T-helper 2 cell treated with Interferon-gamma antibody and Interleukin-4, amounts not matched to agents 5 μg/mL and 100 μg/mL, for 36 hours (primary cell): ENCODE measurements around the gene CPLANE2.
"Not testable (repeated sequence)": the region's sequence is repeated elsewhere in the genome, so short reads cannot be mapped to it uniquely, and the experiment has no call there.

Experiments
- DNase-seq: peaks from one replicate; pipeline ENCODE4 v3.0.0; 2021; ENCODE audit warnings: low spot score
- H3K27ac Mint-ChIP-seq: one replicate; pipeline ENCODE4 v1.8.0; 2021; ENCODE audit warnings: mild to moderate bottlenecking, mixed read lengths
- H3K27me3 Mint-ChIP-seq: one replicate; pipeline ENCODE4 v1.8.0; 2021; ENCODE audit warnings: low read depth, mixed read lengths
- H3K36me3 Mint-ChIP-seq: one replicate; pipeline ENCODE4 v1.8.0; 2021; ENCODE audit warnings: low read depth, mixed read lengths
- H3K4me1 Mint-ChIP-seq: one replicate; pipeline ENCODE4 v1.8.0; 2021; ENCODE audit warnings: low read depth, mixed read lengths
- H3K4me3 Mint-ChIP-seq: one replicate; pipeline ENCODE4 v1.8.0; 2022; ENCODE audit warnings: mild to moderate bottlenecking, moderate library complexity, mixed read lengths
- H3K9me3 Mint-ChIP-seq: one replicate; pipeline ENCODE4 v1.8.0; 2021; ENCODE audit warnings: mixed read lengths

CPLANE2 gene

GRCh38 chr1:16229976-16230740 lies 6.8 kb downstream of the CPLANE2 start:
- peaks cover 31% of the 10 kb centered on the region for H3K27me3 Mint-ChIP-seq
- H3K4me1 Mint-ChIP-seq, result peaks cover 2% of the 10 kb centered on the region
- H3K27ac Mint-ChIP-seq, result no peak overlapping the region
- no peaks in the 10 kb centered on the region for H3K36me3 Mint-ChIP-seq
- DNase-seq, result no peak
- H3K9me3 Mint-ChIP-seq, result no peaks in the 10 kb centered on the region
- no peak overlapping the region for H3K4me3 Mint-ChIP-seq

- Mint-ChIP-seq H3K27ac (no peak overlapping the region), H3K27me3 (peaks cover 38% of the 10 kb centered on the region), H3K9me3 (no peaks in the 10 kb centered on the region), H3K4me3 (no peak overlapping the region), H3K4me1 (peaks cover 2% of the 10 kb centered on the region), H3K36me3 (no peaks in the 10 kb centered on the region)
- DNase-seq, result no peak
Observed at GRCh38 chr1:16226490-16227179, 10.3 kb downstream of the CPLANE2 start.

- Mint-ChIP-seq H3K9me3 (no peaks in the 10 kb centered on the region), H3K4me3 (no peak overlapping the region), H3K4me1 (peaks cover 2% of the 10 kb centered on the region), H3K27ac (no peak overlapping the region), H3K36me3 (no peaks in the 10 kb centered on the region), H3K27me3 (peaks cover 41% of the 10 kb centered on the region)
- no peak for DNase-seq
Observed at GRCh38 chr1:16226129-16226489, 10.9 kb downstream of the CPLANE2 start.

- peaks cover 41% of the 10 kb centered on the region for H3K27me3 Mint-ChIP-seq
- H3K27ac Mint-ChIP-seq, result no peak overlapping the region
- no peak for DNase-seq
- no peaks in the 10 kb centered on the region for H3K36me3 Mint-ChIP-seq
- H3K4me1 Mint-ChIP-seq, result peaks cover 10% of the 10 kb centered on the region
- H3K4me3 Mint-ChIP-seq, result no peak overlapping the region
- H3K9me3 Mint-ChIP-seq, result no peaks in the 10 kb centered on the region
Observed at GRCh38 chr1:16224472-16224871, 12.5 kb downstream of the CPLANE2 start.

GRCh38 chr1:16222716-16223115 lies 14.3 kb downstream of the CPLANE2 start:
- Mint-ChIP-seq H3K4me1 (peaks cover 14% of the 10 kb centered on the region), H3K27me3 (peaks cover 28% of the 10 kb centered on the region)
- not testable (repeated sequence) for H3K4me3 Mint-ChIP-seq

GRCh38 chr1:16221499-16221898 lies 15.5 kb downstream of the CPLANE2 start:
- no peaks in the 10 kb centered on the region for H3K9me3 Mint-ChIP-seq
- peaks cover 16% of the 10 kb centered on the region for H3K4me1 Mint-ChIP-seq

More at GRCh38 chr1:16222716-16223115, 14.3 kb downstream of the CPLANE2 start:
- DNase-seq, H3K36me3 Mint-ChIP-seq, H3K9me3 Mint-ChIP-seq, H3K27ac Mint-ChIP-seq: not testable (repeated sequence)

GRCh38 chr1:16219968-16220500 lies 16.9 kb downstream of the CPLANE2 start:
- no peaks in the 10 kb centered on the region for H3K36me3 Mint-ChIP-seq
- peaks cover 21% of the 10 kb centered on the region for H3K4me1 Mint-ChIP-seq
- no peaks in the 10 kb centered on the region for H3K9me3 Mint-ChIP-seq
- peaks cover 10% of the 10 kb centered on the region for H3K27me3 Mint-ChIP-seq
- no peak overlapping the region for H3K27ac Mint-ChIP-seq
- no peak for DNase-seq
- peak overlapping the region; percentile 45 for H3K4me3 Mint-ChIP-seq

More at GRCh38 chr1:16221499-16221898, 15.5 kb downstream of the CPLANE2 start:
- no peak for DNase-seq
- Mint-ChIP-seq H3K4me3 (no peak overlapping the region), H3K36me3 (no peaks in the 10 kb centered on the region), H3K27me3 (peaks cover 19% of the 10 kb centered on the region), H3K27ac (no peak overlapping the region)

- Mint-ChIP-seq H3K27ac (no peak overlapping the region), H3K36me3 (no peaks in the 10 kb centered on the region), H3K4me3 (no peak overlapping the region), H3K9me3 (no peaks in the 10 kb centered on the region), H3K4me1 (peaks cover 21% of the 10 kb centered on the region), H3K27me3 (peaks cover 7% of the 10 kb centered on the region)
- no peak for DNase-seq
Observed at GRCh38 chr1:16218674-16219071, 18.3 kb downstream of the CPLANE2 start.

- peak overlapping the region; percentile 34 for H3K27ac Mint-ChIP-seq
- peaks cover 21% of the 10 kb centered on the region for H3K4me1 Mint-ChIP-seq
- H3K9me3 Mint-ChIP-seq, result no peaks in the 10 kb centered on the region
- peaks cover 7% of the 10 kb centered on the region for H3K27me3 Mint-ChIP-seq
- no peaks in the 10 kb centered on the region for H3K36me3 Mint-ChIP-seq
- H3K4me3 Mint-ChIP-seq, result peak overlapping the region; percentile 31
- no peak for DNase-seq
Observed at GRCh38 chr1:16218014-16218673, 18.8 kb downstream of the CPLANE2 start.

- peak; percentile 90 for DNase-seq
- H3K4me3 Mint-ChIP-seq, result peak overlapping the region; percentile 85
- H3K27ac Mint-ChIP-seq, result peak overlapping the region; percentile 7
- no peaks in the 10 kb centered on the region for H3K36me3 Mint-ChIP-seq
- peaks cover 7% of the 10 kb centered on the region for H3K27me3 Mint-ChIP-seq
- H3K4me1 Mint-ChIP-seq, result peaks cover 21% of the 10 kb centered on the region
- H3K9me3 Mint-ChIP-seq, result no peaks in the 10 kb centered on the region
Observed at GRCh38 chr1:16217061-16217785, 19.8 kb downstream of the CPLANE2 start.

- no peaks in the 10 kb centered on the region for H3K9me3 Mint-ChIP-seq
- no peaks in the 10 kb centered on the region for H3K36me3 Mint-ChIP-seq
- peaks cover 6% of the 10 kb centered on the region for H3K27me3 Mint-ChIP-seq
- H3K27ac Mint-ChIP-seq, result peak overlapping the region; percentile 55
- peaks cover 21% of the 10 kb centered on the region for H3K4me1 Mint-ChIP-seq
- H3K4me3 Mint-ChIP-seq, result peak overlapping the region; percentile 85
- DNase-seq, result peak; percentile 58
Observed at GRCh38 chr1:16215882-16216753, 20.9 kb downstream of the CPLANE2 start.

- peaks cover 20% of the 10 kb centered on the region for H3K4me1 Mint-ChIP-seq
- H3K36me3 Mint-ChIP-seq, H3K27me3 Mint-ChIP-seq, DNase-seq, H3K27ac Mint-ChIP-seq, H3K9me3 Mint-ChIP-seq, H3K4me3 Mint-ChIP-seq: not testable (repeated sequence)
Observed at GRCh38 chr1:16215240-16215639, 21.7 kb downstream of the CPLANE2 start.

GRCh38 chr1:16213544-16213943 lies 23.4 kb downstream of the CPLANE2 start:
- not testable (repeated sequence) for H3K27me3 Mint-ChIP-seq

More at GRCh38 chr1:16213544-16213943, 23.4 kb downstream of the CPLANE2 start:
- not testable (repeated sequence) for DNase-seq, H3K36me3 Mint-ChIP-seq, H3K9me3 Mint-ChIP-seq, H3K4me3 Mint-ChIP-seq, H3K27ac Mint-ChIP-seq
- peaks cover 12% of the 10 kb centered on the region for H3K4me1 Mint-ChIP-seq
